PC-9 (cell line): ENCODE data around the gene GMEB2. TPM values are rescaled to one million over a fixed set of nuclear protein-coding genes. Genes with fewer than 3 reads are reported as not detected.

Experiments
- BruUV-seq: library from RNA; stranded (reverse); fragments of 400-500 nt; replicated peaks from 2 replicates; lab custom pipeline; 2021; lab: Mats Ljungman, UMichigan
- CTCF ChIA-PET: fragments of 300-600 bp; sonication (Branson Sonifier 250); formaldehyde crosslinking; loops from one replicate; lab custom pipeline; 2022; ENCODE audit warnings: antibody characterized with exemption; lab: Charles Lee
- POLR2A ChIA-PET: fragments of 300-600 bp; sonication (Branson Sonifier 250); formaldehyde crosslinking; loops from one replicate; lab custom pipeline; 2022; ENCODE audit warnings: antibody characterized with exemption; ENCODE audit not compliant: unreplicated experiment; lab: Charles Lee
- DNase-seq, 2 experiments: peaks; one replicate each; pipeline versions ENCODE4 v3.0.0 to v3.0.0-alpha.2; 2015 to 2022; ENCODE audit warnings: mixed read lengths in 1 of 2
- H2AFZ ChIP-seq: fragments of 200-600 bp; sonication (generic); 2 replicates; pipeline ENCODE4 v1.8.1; 2017; ENCODE audit warnings: antibody characterized with exemption
- H3F3A ChIP-seq: fragments of 200-600 bp; sonication (generic); 2 replicates; pipeline ENCODE4 v1.8.1; 2017; ENCODE audit warnings: antibody characterized with exemption, mild to moderate bottlenecking, low read depth; ENCODE audit not compliant: insufficient read depth
- H3K27ac ChIP-seq: fragments of 200-600 bp; sonication (generic); 2 replicates; pipeline ENCODE4 v1.6.1; 2016; ENCODE audit warnings: mixed run types
- H3K27me3 ChIP-seq: fragments of 200-600 bp; sonication (generic); 2 replicates; pipeline ENCODE4 v1.6.1; 2016; ENCODE audit warnings: low read depth, mixed run types; ENCODE audit not compliant: insufficient read depth
- H3K36me3 ChIP-seq: fragments of 200-600 bp; sonication (generic); 2 replicates; pipeline ENCODE4 v1.6.1; 2016; ENCODE audit warnings: low read depth, mixed run types
- H3K4me1 ChIP-seq: fragments of 200-600 bp; sonication (generic); replicated peaks from 2 replicates; pipeline ENCODE4 v1.6.1; 2016; ENCODE audit warnings: mixed run types; ENCODE audit not compliant: insufficient read depth
- H3K4me2 ChIP-seq: fragments of 200-600 bp; sonication (generic); 2 replicates; pipeline ENCODE4 v1.6.1; 2017; ENCODE audit warnings: mixed run types
- H3K4me3 ChIP-seq: fragments of 200-600 bp; sonication (generic); 2 replicates; pipeline ENCODE4 v1.6.1; 2016; ENCODE audit warnings: mixed run types
- H3K79me2 ChIP-seq: fragments of 200-600 bp; sonication (generic); 2 replicates; pipeline ENCODE4 v1.6.1; 2017; ENCODE audit warnings: low read depth, mixed run types
- H3K9me2 ChIP-seq: fragments of 200-600 bp; sonication (generic); 2 replicates; pipeline ENCODE4 v1.8.1; 2017; ENCODE audit warnings: mild to moderate bottlenecking; ENCODE audit not compliant: insufficient read depth
- H3K9me3 ChIP-seq: fragments of 200-600 bp; sonication (generic); 2 replicates; pipeline ENCODE4 v1.8.1; 2016; ENCODE audit warnings: low read depth; ENCODE audit not compliant: insufficient read depth
- H4K20me1 ChIP-seq: fragments of 200-600 bp; sonication (generic); 2 replicates; pipeline ENCODE4 v1.8.1; 2017; ENCODE audit not compliant: insufficient read depth
- CTCF ChIP-seq: fragments of 200-600 bp; sonication (generic); conservative IDR thresholded peaks from 2 replicates; pipeline ENCODE4 v1.6.1; 2017; ENCODE audit warnings: mixed run types, antibody characterized with exemption, mild to moderate bottlenecking, moderate library complexity
- EZH2 ChIP-seq: fragments of 200-600 bp; sonication (generic); IDR thresholded peaks from 2 replicates; pipeline ENCODE4 v1.8.0; 2017; ENCODE audit warnings: antibody characterized with exemption, low read depth
- intact Hi-C: fragments of 100-400 bp; cut with micrococcal nuclease; formaldehyde crosslinking; loops from one replicate; pipeline ENCODE4 v1.10.0; 2022; ENCODE audit not compliant: unreplicated experiment
- total RNA-seq: library from RNA; stranded (reverse); gene quantifications from 2 replicates; pipeline ENCODE4 v1.2.3, GENCODE V29; 2021

The GMEB2 gene
- total RNA-seq, 1 experiment from 2014 or later: 19.3 TPM

GRCh38 chr20:63570281-63571086, 56.4 kb downstream of the GMEB2 start:
- intact Hi-C loops: no loop called here
- peaks cover 7% of the 10 kb centered on the region for H3K4me1 ChIP-seq
- no peaks in the 10 kb centered on the region for H3K9me2 ChIP-seq
- BruUV-seq: no TSS peak
- no peak overlapping the region for H3K4me3 ChIP-seq
- H3K27me3 ChIP-seq: no peaks in the 10 kb centered on the region
- H3K36me3 ChIP-seq: no peaks in the 10 kb centered on the region
- no peak overlapping the region for H2AFZ ChIP-seq
- 0 out of 2 replicates have a peak, but pooled peaks cover 4% of the 10 kb centered on the region for H4K20me1 ChIP-seq
- H3K27ac ChIP-seq: no peak overlapping the region
- peaks cover 12% of the 10 kb centered on the region; the same call in 1 of the 2 replicates for H3F3A ChIP-seq
- ChIA-PET CTCF (no interaction called here), POLR2A (no interaction called here)
- H3K4me2 ChIP-seq: no peak overlapping the region
- no peak for DNase-seq
- H3K79me2 ChIP-seq: peaks cover 5% of the 10 kb centered on the region; the same call in 1 of the 2 replicates
- H3K9me3 ChIP-seq: no peaks in the 10 kb centered on the region
- TF ChIP-seq CTCF (no peak), EZH2 (no peak)

GRCh38 chr20:63568986-63569949, 57.6 kb downstream of the GMEB2 start:
- no peak overlapping the region for H3K4me2 ChIP-seq
- no peaks in the 10 kb centered on the region for H3K27me3 ChIP-seq
- ChIA-PET CTCF (no interaction called here), POLR2A (interaction anchor here (0.6 kb wide), 1 partner anchor 73 kb away, joined by 3 read pairs; no protein-coding TSS in a partner anchor)
- H3K9me3 ChIP-seq: no peaks in the 10 kb centered on the region
- H3F3A ChIP-seq: peaks cover 3% of the 10 kb centered on the region; the same call in 1 of the 2 replicates
- BruUV-seq: no TSS peak
- H3K9me2 ChIP-seq: no peaks in the 10 kb centered on the region
- no peak overlapping the region for H3K4me3 ChIP-seq
- no peak overlapping the region for H2AFZ ChIP-seq
- peaks cover 5% of the 10 kb centered on the region; the same call in 1 of the 2 replicates for H3K79me2 ChIP-seq
- no peak for TF ChIP-seq CTCF
- TF ChIP-seq EZH2: no peak
- no peaks in the 10 kb centered on the region for H3K36me3 ChIP-seq
- no peak overlapping the region for H3K27ac ChIP-seq
- H4K20me1 ChIP-seq: 0 out of 2 replicates have a peak, but pooled peaks cover 4% of the 10 kb centered on the region
- intact Hi-C loops: no loop called here
- no peak for DNase-seq
- H3K4me1 ChIP-seq: peaks cover 6% of the 10 kb centered on the region
